Thoracic aorta (tissue), 2 donors: ENCODE data around the gene PLEKHM2. TPM values are rescaled to one million over a fixed set of nuclear protein-coding genes. Genes with fewer than 3 reads are reported as not detected.

Source experiments
- ATAC-seq: fragments of 150-250 bp; one replicate; pipeline ENCODE4 v1.8.0; 2017; ENCODE audit warnings: low read depth; ENCODE audit not compliant: insufficient number of reproducible peaks, low FRiP score
- DNase-seq: peaks from one replicate; pipeline ENCODE4 v3.0.0-alpha.2; 2020; ENCODE audit warnings: low spot score
- H3K27ac ChIP-seq, 2 donors: fragments of 200-600 bp; sonication (generic); 1 replicate in 1 of 2; 2 replicates in 1 of 2; pipeline ENCODE4 v1.5.1; 2016; ENCODE audit warnings: mild to moderate bottlenecking in 2 of 2, moderate library complexity in 2 of 2
- H3K27me3 ChIP-seq: fragments of 200-600 bp; sonication (generic); replicated peaks from 2 replicates; pipeline ENCODE4 v1.6.0; 2016; ENCODE audit warnings: mild to moderate bottlenecking; ENCODE audit not compliant: insufficient read depth
- H3K36me3 ChIP-seq: fragments of 200-600 bp; sonication (generic); one replicate; pipeline ENCODE4 v1.5.1; 2016
- H3K4me1 ChIP-seq, 2 donors: fragments of 200-600 bp; sonication (generic); 1 replicate in 1 of 2; 2 replicates in 1 of 2; pipeline versions ENCODE4 v1.5.1 to v1.6.0; 2016; ENCODE audit warnings: low read depth in 2 of 2, mild to moderate bottlenecking in 1 of 2; ENCODE audit not compliant: control insufficient read depth in 1 of 2
- H3K4me3 ChIP-seq: fragments of 200-600 bp; sonication (generic); 2 replicates; pipeline ENCODE4 v1.5.1; 2016; ENCODE audit warnings: mild to moderate bottlenecking
- H3K9me3 ChIP-seq: fragments of 200-600 bp; sonication (generic); 2 replicates; pipeline ENCODE4 v1.5.1; 2016
- CTCF ChIP-seq: fragments of 200-600 bp; sonication (generic); IDR thresholded peaks from one replicate; pipeline ENCODE4 v1.5.1; 2019; ENCODE audit warnings: antibody characterized with exemption
- total RNA-seq, 2 donors: library from RNA; depleted of rRNA; stranded (reverse); fragments of >200 nt; gene quantifications; one replicate each; pipeline versions ENCODE4 v1.1.0 to v1.2.3, GENCODE V29; 2016

The PLEKHM2 gene
- total RNA-seq, 2 donors from 2014 or later, result 53.7 to 74.6 TPM

- Histone ChIP-seq H3K4me1 (peaks cover 27 to 69% of the 10 kb centered on the region in 2 donors), H3K9me3 (no peaks in the 10 kb centered on the region), H3K27me3 (no peaks in the 10 kb centered on the region), H3K27ac (peak overlapping the region; percentile 93 to 98), H3K4me3 (peak overlapping the region; percentile 88), H3K36me3 (peaks cover 21% of the 10 kb centered on the region)
- no peak for TF ChIP-seq CTCF
- no peak for DNase-seq
- ATAC-seq, result no peak
Measured at GRCh38 chr1:15761366-15762128, 77.4 kb downstream of the PLEKHM2 start.

GRCh38 chr1:15762546-15762945, 78.4 kb downstream of the PLEKHM2 start:
- H3K27me3 ChIP-seq, result no peaks in the 10 kb centered on the region
- H3K4me3 ChIP-seq, result peak overlapping the region; percentile 88
- H3K36me3 ChIP-seq, result peaks cover 30% of the 10 kb centered on the region
- H3K4me1 ChIP-seq, result peaks cover 27 to 65% of the 10 kb centered on the region in 2 donors
- no peak for DNase-seq
- no peak for TF ChIP-seq CTCF
- no peaks in the 10 kb centered on the region for H3K9me3 ChIP-seq
- no peak for ATAC-seq
- H3K27ac ChIP-seq, result peak overlapping the region; percentile 93 to 98

DNA sequence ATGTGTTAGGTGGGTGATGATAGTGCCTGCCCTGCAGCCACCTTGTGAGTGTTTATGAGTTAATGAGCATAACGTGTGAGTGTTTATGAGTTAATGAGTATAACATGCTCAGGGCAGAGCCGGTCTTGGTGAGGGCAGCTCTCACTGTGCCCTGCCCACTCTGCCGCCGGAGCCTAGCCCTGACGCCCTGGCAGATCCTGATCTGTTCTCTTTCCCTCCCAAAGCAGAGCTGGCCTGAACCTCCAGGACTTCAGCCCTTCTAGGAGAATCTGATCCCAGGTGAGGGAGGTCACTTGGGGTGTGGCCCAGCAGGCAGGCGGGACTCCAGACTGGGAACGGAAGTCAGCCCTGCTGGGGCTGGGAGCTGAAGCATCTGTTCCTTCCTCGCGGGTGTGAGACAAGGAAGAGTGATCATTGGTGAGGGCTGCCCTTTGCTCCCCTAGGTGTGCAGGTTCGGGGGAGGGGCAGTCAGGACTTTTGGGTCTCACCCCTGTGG, 80.2 kb downstream of the PLEKHM2 start:
- Histone ChIP-seq H3K4me1 (peaks cover 27 to 77% of the 10 kb centered on the region in 2 donors), H3K9me3 (no peaks in the 10 kb centered on the region), H3K36me3 (peaks cover 46% of the 10 kb centered on the region), H3K27ac (peak overlapping the region; percentile 66 to 98), H3K4me3 (peak overlapping the region; percentile 88), H3K27me3 (no peaks in the 10 kb centered on the region)
- ATAC-seq (no peak), DNase-seq (no peak)
- TF ChIP-seq CTCF, result no peak

DNA sequence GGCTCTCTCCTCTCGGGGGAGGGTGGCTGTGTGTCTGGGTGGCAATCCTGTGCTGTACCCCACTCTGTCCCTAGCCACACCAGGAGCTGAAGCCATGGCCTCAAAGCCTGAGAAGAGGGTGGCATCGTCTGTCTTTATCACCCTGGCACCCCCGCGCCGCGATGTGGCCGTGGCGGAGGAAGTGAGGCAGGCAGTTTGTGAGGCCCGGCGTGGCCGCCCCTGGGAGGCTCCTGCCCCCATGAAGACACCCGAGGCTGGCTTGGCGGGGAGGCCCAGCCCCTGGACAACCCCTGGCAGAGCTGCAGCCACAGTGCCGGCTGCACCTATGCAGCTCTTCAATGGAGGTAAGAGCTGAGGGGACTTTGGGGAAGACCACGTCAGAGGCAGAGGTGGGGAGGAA, 80.8 kb downstream of the PLEKHM2 start:
- H3K4me3 ChIP-seq, result peak overlapping the region; percentile 88

More for the DNA sequence above, 80.8 kb downstream of the PLEKHM2 start:
- H3K9me3 ChIP-seq, result no peaks in the 10 kb centered on the region
- H3K27me3 ChIP-seq, result no peaks in the 10 kb centered on the region
- peak overlapping the region; percentile 66 to 98 for H3K27ac ChIP-seq
- peaks cover 50% of the 10 kb centered on the region for H3K36me3 ChIP-seq
- TF ChIP-seq CTCF, result no peak
- peaks cover 27 to 77% of the 10 kb centered on the region in 2 donors for H3K4me1 ChIP-seq
- ATAC-seq (no peak), DNase-seq (no peak)
